HepG2 (cell line): ENCODE results near the gene ZBTB7B. TPM values are rescaled to one million over a fixed set of nuclear protein-coding genes. Genes with fewer than 3 reads are reported as not detected.

ENCODE experiments used
- ATAC-seq: fragments of 200-7000 bp; cut with Tn5 transposase; 3 replicates; pipeline ENCODE4 v1.9.1; 2020; ENCODE audit warnings: mild to moderate bottlenecking, moderate library complexity
- BruUV-seq: library from RNA; stranded (reverse); fragments of 400-500 nt; replicated peaks from 2 replicates; lab custom pipeline; 2021; lab: Mats Ljungman, UMichigan
- CTCF ChIA-PET: fragments of 300-600 bp; formaldehyde crosslinking; extraction: SDS; loops from one replicate; lab custom pipeline; 2021; ENCODE audit warnings: low total read pairs, inconsistent platforms, low intra/inter-chr PET ratio; lab: Yijun Ruan, JAX
- POLR2A ChIA-PET: fragments of 350-600 bp; sonication (Branson Sonifier 250); formaldehyde crosslinking; loops from one replicate; lab custom pipeline; 2020; ENCODE audit warnings: antibody characterized with exemption, inconsistent platforms; lab: Yijun Ruan, JAX
- DNase-seq: peaks from one replicate; pipeline ENCODE4 v3.0.0-alpha.2; 2015; ENCODE audit warnings: low spot score
- FAIRE-seq: peaks from 3 replicates; lab custom pipeline; 2011; peaks lifted over from hg19 to GRCh38; lab: Jason Lieb, UNC
- H2AFZ ChIP-seq: one replicate; pipeline ENCODE4 v1.6.1; 2011; ENCODE audit warnings: low read length, inconsistent platforms
- H3K27ac ChIP-seq: fragments of 300-600 bp; 3 replicates; pipeline ENCODE4 v1.8.0; 2011; ENCODE audit warnings: mixed run types, mild to moderate bottlenecking, mixed read lengths, low read length, inconsistent platforms; ENCODE audit not compliant: insufficient read depth; ENCODE audit errors: extremely low read length
- H3K27me3 ChIP-seq, 2 experiments: fragments of 200-600 bp in 1 of 2; 2 replicates in 1 of 2; 3 replicates in 1 of 2; pipeline versions ENCODE4 v1.6.0 to v1.8.0; 2011; ENCODE audit warnings: low read length in 2 of 2, mild to moderate bottlenecking in 2 of 2, moderate library complexity in 2 of 2, inconsistent platforms in 1 of 2; ENCODE audit not compliant: insufficient read depth in 2 of 2, control insufficient read depth in 1 of 2
- H3K36me3 ChIP-seq, 2 experiments: fragments of 200-600 bp in 1 of 2; replicated peaks in 1 of 2; 2 replicates in 1 of 2; 3 replicates in 1 of 2; pipeline versions ENCODE4 v1.5.1 to v1.8.0; 2011; ENCODE audit warnings: low read length in 2 of 2, inconsistent platforms in 1 of 2; ENCODE audit not compliant: insufficient read depth in 2 of 2, control insufficient read depth in 1 of 2
- H3K4me1 ChIP-seq: 2 replicates; pipeline ENCODE4 v1.5.1; 2012; ENCODE audit warnings: low read length, inconsistent platforms; ENCODE audit not compliant: insufficient read depth
- H3K4me2 ChIP-seq: 2 replicates; pipeline ENCODE4 v1.6.0; 2011; ENCODE audit warnings: low read depth, low read length, inconsistent platforms
- H3K4me3 ChIP-seq, 3 experiments: fragments of 200-600 bp in 1 of 3; sonication (generic), shearing (Covaris generic) in 1 of 3; replicated peaks in 1 of 3; 2 replicates each; pipeline ENCODE4 v1.5.1; 2011 to 2016; ENCODE audit warnings: low read length in 3 of 3, inconsistent platforms in 2 of 3, low read depth in 2 of 3, mild to moderate bottlenecking in 2 of 3, control low read depth in 1 of 3, mixed read lengths in 1 of 3; ENCODE audit not compliant: insufficient read depth in 1 of 3
- H3K79me2 ChIP-seq: one replicate; pipeline ENCODE4 v1.6.1; 2011; ENCODE audit warnings: low read length, inconsistent platforms; ENCODE audit not compliant: insufficient read depth
- H3K9ac ChIP-seq: 2 replicates; pipeline ENCODE4 v1.6.0; 2011; ENCODE audit warnings: mild to moderate bottlenecking, low read depth, low read length, inconsistent platforms; ENCODE audit not compliant: insufficient read depth
- H3K9me3 ChIP-seq: 2 replicates; pipeline ENCODE4 v1.5.1; 2012; ENCODE audit warnings: mild to moderate bottlenecking, low read length
- H4K20me1 ChIP-seq: 2 replicates; pipeline ENCODE4 v1.6.0; 2011; ENCODE audit warnings: inconsistent platforms, mild to moderate bottlenecking, low read length, moderate library complexity; ENCODE audit not compliant: insufficient read depth
- HOXA3 ChIP-seq: sonication (generic); formaldehyde crosslinking; IDR thresholded peaks from 2 replicates; pipeline ENCODE4 v1.5.0; 2020; ENCODE audit warnings: missing genetic modification reagents
- MEIS2 ChIP-seq: sonication (generic); formaldehyde crosslinking; IDR thresholded peaks from 2 replicates; pipeline ENCODE4 v1.9.0; 2021; ENCODE audit warnings: mild to moderate bottlenecking, missing genetic modification reagents
- ZNF460 ChIP-seq: sonication (generic); formaldehyde crosslinking; IDR thresholded peaks from 2 replicates; pipeline ENCODE4 v1.5.1; 2020; ENCODE audit warnings: missing genetic modification reagents, mild to moderate bottlenecking, borderline replicate concordance
- WGBS: methylation state at CpG from one replicate; pipeline ENCODE4 v1.1.6; 2017; ENCODE audit warnings: low lambda C conversion rate; 5-methylcytosine and 5-hydroxymethylcytosine counted together
- in situ Hi-C: cut with HindIII; loops from 2 replicates; pipeline ENCODE4 v1.10.0; 2017; ENCODE audit warnings: low pct_unique_long_range_greater_than_20kb; ENCODE audit not compliant: extremely low pct_ligation_motif_present
- intact Hi-C: fragments of 100-400 bp; cut with micrococcal nuclease; formaldehyde crosslinking; loops from one replicate; pipeline ENCODE4 v1.10.0; 2022; ENCODE audit not compliant: unreplicated experiment
- polyA plus RNA-seq, 8 experiments: library from polyadenylated mRNA; depleted of rRNA in 3 of 8; stranded (reverse) in 7 of 8; unstranded in 1 of 8; fragments of >200 nt; fragmentation: Illumina TruSeq in 4 of 8; extraction: Trizol in 4 of 8; gene quantifications; 2 replicates each; pipeline versions ENCODE4 v1.2.1 to v1.2.3, GENCODE V29; 2011 to 2016; ENCODE audit warnings: low read depth in 4 of 8, missing spikeins in 1 of 8, mixed read lengths in 1 of 8; ENCODE audit not compliant: insufficient read depth in 1 of 8
- total RNA-seq, 5 experiments: library from RNA; depleted of rRNA; stranded (reverse); fragments of >200 nt; fragmentation: Illumina TruSeq; extraction: Trizol; gene quantifications; 2 replicates each; pipeline ENCODE4 v1.2.3, GENCODE V29; 2016; ENCODE audit warnings: low read depth in 1 of 5
- TF ChIP-seq, protein P1 (sequence below): sonication (generic); formaldehyde crosslinking; conservative IDR thresholded peaks from 2 replicates; pipeline ENCODE4 v1.4.0; 2020; ENCODE audit warnings: mild to moderate bottlenecking, missing genetic modification reagents, moderate library complexity
- TF ChIP-seq, protein P2 (sequence below): IDR thresholded peaks from 2 replicates; pipeline ENCODE4 v1.6.1; 2016
- TF ChIP-seq, protein P3 (sequence below): sonication (generic); formaldehyde crosslinking; IDR thresholded peaks from 2 replicates; pipeline ENCODE4 v1.4.0; 2020; ENCODE audit warnings: missing genetic modification reagents, borderline replicate concordance
- TF ChIP-seq, protein P4 (sequence below): sonication (generic); formaldehyde crosslinking; IDR thresholded peaks from 2 replicates; pipeline ENCODE4 v1.5.0; 2020; ENCODE audit warnings: mild to moderate bottlenecking, missing genetic modification reagents

ZBTB7B gene
- total and polyA plus RNA-seq, 2 of the 13 experiments (the other 11 are each of a cell fraction or from before 2014, with no cell fraction given): 15.5 to 17.5 TPM

DNA sequence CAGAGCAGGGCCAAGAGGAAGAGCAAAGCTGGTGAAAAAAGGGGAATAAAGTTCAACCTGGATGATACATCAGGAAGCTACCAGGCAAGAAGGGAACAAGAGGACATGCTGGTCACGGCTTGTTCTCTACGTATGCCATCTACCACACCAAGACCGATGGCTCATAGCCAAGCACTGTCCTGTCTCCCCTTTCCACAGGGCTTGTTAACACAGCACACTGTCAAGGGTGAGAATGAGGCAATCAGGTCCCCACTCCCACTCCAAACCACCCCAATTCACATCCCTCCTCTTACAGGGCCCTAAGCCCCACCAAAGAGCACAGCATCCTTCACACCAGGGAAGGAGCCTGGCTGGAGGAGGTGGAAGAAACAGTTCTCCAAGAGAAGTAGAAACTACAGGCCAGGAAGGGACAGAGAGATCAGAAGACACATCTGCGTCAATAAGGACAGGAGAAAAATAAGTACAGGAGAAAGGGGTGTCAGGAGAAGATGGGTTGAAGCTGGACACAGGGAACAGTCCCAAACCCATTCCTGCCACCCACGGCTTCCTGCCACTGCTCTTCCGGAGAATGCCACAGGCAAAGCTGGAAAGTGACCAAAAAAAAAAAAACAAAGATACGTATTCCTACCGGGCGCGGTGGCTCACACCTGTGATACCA is 31.1 kb upstream of the ZBTB7B start:
- BruUV-seq: no TSS peak
- CTCF ChIA-PET: no interaction called here
- no peaks in the 10 kb centered on the region for H3K9me3 ChIP-seq
- H3K79me2 ChIP-seq: peaks cover 59% of the 10 kb centered on the region
- H3K27ac ChIP-seq: peak overlapping the region; percentile 100
- POLR2A ChIA-PET: interaction anchor here (0.8 to 6.6 kb wide), 23 partner anchors 10 to 155 kb away, joined by 3 to 148 read pairs (median 7); partner anchors contain the start of genes FLAD1, LENEP, PBXIP1 and PMVK
- H2AFZ ChIP-seq: no peak overlapping the region
- H3K4me1 ChIP-seq: peaks cover 62% of the 10 kb centered on the region
- FAIRE-seq (no peak), DNase-seq (no peak), ATAC-seq (no peak)
- no peaks in the 10 kb centered on the region for H4K20me1 ChIP-seq
- intact Hi-C loops: no loop called here
- peak overlapping the region; percentile 100 for H3K4me2 ChIP-seq
- in situ Hi-C loops: no loop called here
- H3K4me3 ChIP-seq: peak overlapping the region in 1 of 3 experiments; percentile 75; a peak in 2 of 6 replicates
- WGBS: 82% methylated on average over 10 of the region's 10 CpGs
- no peaks in the 10 kb centered on the region; a peak in 1 of 5 replicates for H3K27me3 ChIP-seq
- H3K9ac ChIP-seq: peak overlapping the region; percentile 63
- peaks cover 13 to 26% of the 10 kb centered on the region in 2 experiments; a peak in 4 of 5 replicates for H3K36me3 ChIP-seq
- 0 out of 2 replicates have a peak, but pooled peaks have one; percentile 17 for TF ChIP-seq HOXA3
- TF ChIP-seq, protein P1, sequence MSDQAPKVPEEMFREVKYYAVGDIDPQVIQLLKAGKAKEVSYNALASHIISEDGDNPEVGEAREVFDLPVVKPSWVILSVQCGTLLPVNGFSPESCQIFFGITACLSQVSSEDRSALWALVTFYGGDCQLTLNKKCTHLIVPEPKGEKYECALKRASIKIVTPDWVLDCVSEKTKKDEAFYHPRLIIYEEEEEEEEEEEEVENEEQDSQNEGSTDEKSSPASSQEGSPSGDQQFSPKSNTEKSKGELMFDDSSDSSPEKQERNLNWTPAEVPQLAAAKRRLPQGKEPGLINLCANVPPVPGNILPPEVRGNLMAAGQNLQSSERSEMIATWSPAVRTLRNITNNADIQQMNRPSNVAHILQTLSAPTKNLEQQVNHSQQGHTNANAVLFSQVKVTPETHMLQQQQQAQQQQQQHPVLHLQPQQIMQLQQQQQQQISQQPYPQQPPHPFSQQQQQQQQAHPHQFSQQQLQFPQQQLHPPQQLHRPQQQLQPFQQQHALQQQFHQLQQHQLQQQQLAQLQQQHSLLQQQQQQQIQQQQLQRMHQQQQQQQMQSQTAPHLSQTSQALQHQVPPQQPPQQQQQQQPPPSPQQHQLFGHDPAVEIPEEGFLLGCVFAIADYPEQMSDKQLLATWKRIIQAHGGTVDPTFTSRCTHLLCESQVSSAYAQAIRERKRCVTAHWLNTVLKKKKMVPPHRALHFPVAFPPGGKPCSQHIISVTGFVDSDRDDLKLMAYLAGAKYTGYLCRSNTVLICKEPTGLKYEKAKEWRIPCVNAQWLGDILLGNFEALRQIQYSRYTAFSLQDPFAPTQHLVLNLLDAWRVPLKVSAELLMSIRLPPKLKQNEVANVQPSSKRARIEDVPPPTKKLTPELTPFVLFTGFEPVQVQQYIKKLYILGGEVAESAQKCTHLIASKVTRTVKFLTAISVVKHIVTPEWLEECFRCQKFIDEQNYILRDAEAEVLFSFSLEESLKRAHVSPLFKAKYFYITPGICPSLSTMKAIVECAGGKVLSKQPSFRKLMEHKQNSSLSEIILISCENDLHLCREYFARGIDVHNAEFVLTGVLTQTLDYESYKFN (CRISPR knock-in tag): 0 out of 2 replicates have a peak, but pooled peaks have one; percentile 2
- TF ChIP-seq, protein P2, sequence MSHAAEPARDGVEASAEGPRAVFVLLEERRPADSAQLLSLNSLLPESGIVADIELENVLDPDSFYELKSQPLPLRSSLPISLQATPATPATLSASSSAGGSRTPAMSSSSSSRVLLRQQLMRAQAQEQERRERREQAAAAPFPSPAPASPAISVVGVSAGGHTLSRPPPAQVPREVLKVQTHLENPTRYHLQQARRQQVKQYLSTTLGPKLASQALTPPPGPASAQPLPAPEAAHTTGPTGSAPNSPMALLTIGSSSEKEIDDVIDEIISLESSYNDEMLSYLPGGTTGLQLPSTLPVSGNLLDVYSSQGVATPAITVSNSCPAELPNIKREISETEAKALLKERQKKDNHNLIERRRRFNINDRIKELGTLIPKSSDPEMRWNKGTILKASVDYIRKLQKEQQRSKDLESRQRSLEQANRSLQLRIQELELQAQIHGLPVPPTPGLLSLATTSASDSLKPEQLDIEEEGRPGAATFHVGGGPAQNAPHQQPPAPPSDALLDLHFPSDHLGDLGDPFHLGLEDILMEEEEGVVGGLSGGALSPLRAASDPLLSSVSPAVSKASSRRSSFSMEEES: no peak
- 0 out of 2 replicates have a peak, but pooled peaks have one; percentile 34 for TF ChIP-seq MEIS2 (CRISPR knock-in tag)
- TF ChIP-seq ZNF460: 0 out of 2 replicates have a peak, but pooled peaks have one; percentile 18
- TF ChIP-seq, protein P3, sequence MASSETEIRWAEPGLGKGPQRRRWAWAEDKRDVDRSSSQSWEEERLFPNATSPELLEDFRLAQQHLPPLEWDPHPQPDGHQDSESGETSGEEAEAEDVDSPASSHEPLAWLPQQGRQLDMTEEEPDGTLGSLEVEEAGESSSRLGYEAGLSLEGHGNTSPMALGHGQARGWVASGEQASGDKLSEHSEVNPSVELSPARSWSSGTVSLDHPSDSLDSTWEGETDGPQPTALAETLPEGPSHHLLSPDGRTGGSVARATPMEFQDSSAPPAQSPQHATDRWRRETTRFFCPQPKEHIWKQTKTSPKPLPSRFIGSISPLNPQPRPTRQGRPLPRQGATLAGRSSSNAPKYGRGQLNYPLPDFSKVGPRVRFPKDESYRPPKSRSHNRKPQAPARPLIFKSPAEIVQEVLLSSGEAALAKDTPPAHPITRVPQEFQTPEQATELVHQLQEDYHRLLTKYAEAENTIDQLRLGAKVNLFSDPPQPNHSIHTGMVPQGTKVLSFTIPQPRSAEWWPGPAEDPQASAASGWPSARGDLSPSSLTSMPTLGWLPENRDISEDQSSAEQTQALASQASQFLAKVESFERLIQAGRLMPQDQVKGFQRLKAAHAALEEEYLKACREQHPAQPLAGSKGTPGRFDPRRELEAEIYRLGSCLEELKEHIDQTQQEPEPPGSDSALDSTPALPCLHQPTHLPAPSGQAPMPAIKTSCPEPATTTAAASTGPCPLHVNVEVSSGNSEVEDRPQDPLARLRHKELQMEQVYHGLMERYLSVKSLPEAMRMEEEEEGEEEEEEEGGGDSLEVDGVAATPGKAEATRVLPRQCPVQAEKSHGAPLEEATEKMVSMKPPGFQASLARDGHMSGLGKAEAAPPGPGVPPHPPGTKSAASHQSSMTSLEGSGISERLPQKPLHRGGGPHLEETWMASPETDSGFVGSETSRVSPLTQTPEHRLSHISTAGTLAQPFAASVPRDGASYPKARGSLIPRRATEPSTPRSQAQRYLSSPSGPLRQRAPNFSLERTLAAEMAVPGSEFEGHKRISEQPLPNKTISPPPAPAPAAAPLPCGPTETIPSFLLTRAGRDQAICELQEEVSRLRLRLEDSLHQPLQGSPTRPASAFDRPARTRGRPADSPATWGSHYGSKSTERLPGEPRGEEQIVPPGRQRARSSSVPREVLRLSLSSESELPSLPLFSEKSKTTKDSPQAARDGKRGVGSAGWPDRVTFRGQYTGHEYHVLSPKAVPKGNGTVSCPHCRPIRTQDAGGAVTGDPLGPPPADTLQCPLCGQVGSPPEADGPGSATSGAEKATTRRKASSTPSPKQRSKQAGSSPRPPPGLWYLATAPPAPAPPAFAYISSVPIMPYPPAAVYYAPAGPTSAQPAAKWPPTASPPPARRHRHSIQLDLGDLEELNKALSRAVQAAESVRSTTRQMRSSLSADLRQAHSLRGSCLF (CRISPR knock-in tag): no peak
- TF ChIP-seq, protein P4, sequence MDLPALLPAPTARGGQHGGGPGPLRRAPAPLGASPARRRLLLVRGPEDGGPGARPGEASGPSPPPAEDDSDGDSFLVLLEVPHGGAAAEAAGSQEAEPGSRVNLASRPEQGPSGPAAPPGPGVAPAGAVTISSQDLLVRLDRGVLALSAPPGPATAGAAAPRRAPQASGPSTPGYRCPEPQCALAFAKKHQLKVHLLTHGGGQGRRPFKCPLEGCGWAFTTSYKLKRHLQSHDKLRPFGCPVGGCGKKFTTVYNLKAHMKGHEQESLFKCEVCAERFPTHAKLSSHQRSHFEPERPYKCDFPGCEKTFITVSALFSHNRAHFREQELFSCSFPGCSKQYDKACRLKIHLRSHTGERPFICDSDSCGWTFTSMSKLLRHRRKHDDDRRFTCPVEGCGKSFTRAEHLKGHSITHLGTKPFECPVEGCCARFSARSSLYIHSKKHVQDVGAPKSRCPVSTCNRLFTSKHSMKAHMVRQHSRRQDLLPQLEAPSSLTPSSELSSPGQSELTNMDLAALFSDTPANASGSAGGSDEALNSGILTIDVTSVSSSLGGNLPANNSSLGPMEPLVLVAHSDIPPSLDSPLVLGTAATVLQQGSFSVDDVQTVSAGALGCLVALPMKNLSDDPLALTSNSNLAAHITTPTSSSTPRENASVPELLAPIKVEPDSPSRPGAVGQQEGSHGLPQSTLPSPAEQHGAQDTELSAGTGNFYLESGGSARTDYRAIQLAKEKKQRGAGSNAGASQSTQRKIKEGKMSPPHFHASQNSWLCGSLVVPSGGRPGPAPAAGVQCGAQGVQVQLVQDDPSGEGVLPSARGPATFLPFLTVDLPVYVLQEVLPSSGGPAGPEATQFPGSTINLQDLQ (CRISPR knock-in tag): no peak
